GM13977 (cell line): ENCODE results near the gene MSLN.
"Not testable (repeated sequence)": the region's sequence is repeated elsewhere in the genome, so short reads cannot be mapped to it uniquely, and the experiment has no call there.

Experiments used
- DNase-seq: peaks from one replicate; pipeline ENCODE4 v3.0.0; 2012; ENCODE audit warnings: low spot score
- in situ Hi-C: fragments of 300-500 bp; cut with MboI; formaldehyde crosslinking; loops from one replicate; pipeline ENCODE4 v1.12.0; 2022; ENCODE audit warnings: low sequenced_read_pairs, low pct_unique_long_range_greater_than_20kb, mixed read lengths, inconsistent platforms; ENCODE audit not compliant: unreplicated experiment
- TF ChIP-seq, protein P1 (sequence below): IDR thresholded peaks from 2 replicates; pipeline ENCODE4 v1.5.1; 2012; ENCODE audit warnings: mild to moderate bottlenecking, control low read depth; ENCODE audit not compliant: insufficient read depth; ENCODE audit errors: extremely low read depth, missing control alignments

MSLN gene

DNA sequence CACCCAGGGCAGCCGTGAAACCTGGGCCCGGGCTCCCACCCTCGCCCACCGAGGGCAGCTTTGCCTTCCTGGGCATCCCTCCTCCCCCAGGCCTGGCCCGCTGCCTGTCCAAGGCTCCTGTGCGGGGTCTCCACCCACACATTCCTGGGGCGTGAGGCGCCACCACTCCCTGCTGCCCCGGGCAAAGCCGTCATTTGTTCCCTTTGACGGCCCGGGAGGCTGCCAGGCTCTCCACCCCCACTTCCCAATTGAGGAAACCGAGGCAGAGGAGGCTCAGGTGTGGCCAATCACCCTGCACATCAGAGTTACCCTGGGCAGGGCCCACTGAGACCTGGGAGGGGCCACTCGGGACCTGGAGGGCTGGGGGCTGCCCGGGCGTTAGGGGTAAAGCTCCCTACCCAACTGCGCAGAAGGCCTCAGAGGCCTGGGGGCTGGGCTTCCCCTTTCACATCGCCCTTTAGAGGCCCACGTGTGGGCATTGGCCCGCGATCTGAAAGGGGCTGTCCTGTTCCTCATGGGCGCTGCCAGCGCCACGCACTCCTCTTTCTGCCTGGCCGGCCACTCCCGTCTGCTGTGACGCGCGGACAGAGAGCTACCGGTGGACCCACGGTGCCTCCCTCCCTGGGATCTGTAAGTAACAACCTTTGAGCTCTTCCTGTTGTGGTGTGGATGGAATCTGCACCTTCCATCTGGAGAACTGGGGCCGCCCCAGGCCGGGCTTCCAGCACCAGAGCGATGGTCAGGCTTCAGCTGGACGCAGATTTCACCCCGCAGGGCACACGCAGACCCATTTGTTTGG, at the start of gene MSLN:
Gene MSLN (plus strand): TSS at position 190 of the 799 bp plus-strand sequence. CDS start 1,947 bp downstream, outside the sequence.
- in situ Hi-C loops = no loop called here
- TF ChIP-seq, protein P1, sequence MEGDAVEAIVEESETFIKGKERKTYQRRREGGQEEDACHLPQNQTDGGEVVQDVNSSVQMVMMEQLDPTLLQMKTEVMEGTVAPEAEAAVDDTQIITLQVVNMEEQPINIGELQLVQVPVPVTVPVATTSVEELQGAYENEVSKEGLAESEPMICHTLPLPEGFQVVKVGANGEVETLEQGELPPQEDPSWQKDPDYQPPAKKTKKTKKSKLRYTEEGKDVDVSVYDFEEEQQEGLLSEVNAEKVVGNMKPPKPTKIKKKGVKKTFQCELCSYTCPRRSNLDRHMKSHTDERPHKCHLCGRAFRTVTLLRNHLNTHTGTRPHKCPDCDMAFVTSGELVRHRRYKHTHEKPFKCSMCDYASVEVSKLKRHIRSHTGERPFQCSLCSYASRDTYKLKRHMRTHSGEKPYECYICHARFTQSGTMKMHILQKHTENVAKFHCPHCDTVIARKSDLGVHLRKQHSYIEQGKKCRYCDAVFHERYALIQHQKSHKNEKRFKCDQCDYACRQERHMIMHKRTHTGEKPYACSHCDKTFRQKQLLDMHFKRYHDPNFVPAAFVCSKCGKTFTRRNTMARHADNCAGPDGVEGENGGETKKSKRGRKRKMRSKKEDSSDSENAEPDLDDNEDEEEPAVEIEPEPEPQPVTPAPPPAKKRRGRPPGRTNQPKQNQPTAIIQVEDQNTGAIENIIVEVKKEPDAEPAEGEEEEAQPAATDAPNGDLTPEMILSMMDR = no peak

DNA sequence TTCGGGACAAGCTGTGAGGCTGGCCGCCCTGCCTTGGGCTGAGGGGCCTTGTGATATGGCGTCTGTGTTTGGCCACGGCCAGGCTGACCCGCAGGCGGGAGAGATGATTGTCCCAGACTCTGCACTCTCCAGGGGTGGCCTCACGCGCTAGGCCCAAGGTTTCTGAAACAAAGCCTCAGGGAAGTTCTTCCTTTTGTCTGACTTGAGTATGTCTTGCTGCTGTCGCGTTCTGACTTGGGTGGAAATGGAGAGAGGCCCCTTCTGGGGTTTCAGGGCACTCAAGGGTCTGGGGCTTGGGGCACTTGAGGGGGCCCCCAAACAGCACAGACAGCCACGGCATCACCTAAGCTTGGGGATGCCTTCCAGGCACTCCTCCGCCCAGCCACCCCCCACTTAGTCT, 49.5 kb upstream of the MSLN start:
- DNase-seq = no peak
- TF ChIP-seq, protein P1 = no peak
- in situ Hi-C loops = loop anchor here (5.0 kb wide), 1 partner anchor 76 kb away; the partner anchor contains the start of genes CHTF18 and RPUSD1

More for the DNA sequence above, at the start of gene MSLN:
- DNase-seq = no peak

DNA sequence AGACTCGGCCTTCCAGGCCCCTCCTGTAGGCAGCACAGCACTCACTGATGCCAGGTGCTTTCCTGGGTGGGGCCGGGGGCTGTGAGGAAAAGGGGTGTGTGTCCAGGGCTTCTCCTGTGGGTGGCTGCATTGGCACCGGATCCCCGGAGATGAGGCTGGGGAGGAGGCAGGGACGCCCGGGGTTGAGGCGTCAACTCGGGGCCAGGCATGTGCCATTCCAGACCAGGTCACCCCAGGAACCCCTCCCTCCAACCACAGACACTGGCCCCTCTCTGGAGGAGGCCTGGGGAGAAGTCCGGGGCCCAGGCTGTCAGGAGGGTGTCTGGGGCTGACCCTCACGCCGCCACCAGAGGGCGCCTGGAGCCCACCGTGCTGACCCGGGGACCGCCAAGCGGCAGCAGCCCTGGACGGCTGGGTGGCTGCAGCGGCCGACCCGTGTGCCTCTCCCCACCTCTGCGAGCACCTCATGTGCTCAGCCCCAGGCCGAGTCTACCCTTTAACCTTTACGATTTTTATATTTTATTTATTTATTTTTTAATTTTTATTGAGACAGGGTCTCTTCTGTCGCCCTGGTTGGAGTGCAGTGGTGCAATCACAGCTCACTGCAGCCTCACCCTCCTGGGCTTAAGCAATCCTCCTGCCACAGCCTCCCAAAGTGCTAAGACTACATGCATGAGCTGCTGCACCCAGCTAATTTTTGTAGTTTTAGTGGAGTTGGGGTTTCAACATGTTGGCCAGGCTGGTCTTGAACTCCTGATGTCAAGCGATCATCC, 48.8 kb upstream of the MSLN start:
- in situ Hi-C loops = loop anchor here (5.0 kb wide), 1 partner anchor 76 kb away; the partner anchor contains the start of genes CHTF18 and RPUSD1
- peak; percentile 95 for DNase-seq
- TF ChIP-seq, protein P1 = peak; percentile 98

DNA sequence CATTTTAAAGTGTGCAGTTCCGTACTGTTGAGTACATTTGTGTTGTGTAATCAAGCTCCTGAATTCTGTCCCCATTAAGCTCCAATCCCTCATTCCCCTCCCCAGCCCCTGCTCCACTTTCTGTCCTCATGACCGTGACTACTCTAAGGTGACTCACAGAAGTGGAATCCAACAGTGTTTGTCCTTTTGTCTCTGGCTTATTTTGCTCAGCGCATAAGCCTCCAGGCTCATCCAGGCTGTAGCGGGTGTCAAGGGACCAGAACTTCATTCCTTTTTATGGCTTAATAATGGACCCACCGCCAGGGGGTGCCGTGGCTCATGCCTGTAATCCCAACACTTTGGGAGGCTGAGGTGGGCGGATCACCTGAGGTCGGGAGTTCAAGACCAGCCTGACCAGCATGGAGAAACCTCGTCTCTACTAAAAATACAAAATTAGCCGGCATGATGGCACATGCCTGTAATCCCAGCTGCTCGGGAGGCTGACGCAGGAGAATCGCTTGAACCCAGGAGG, 47.7 kb upstream of the MSLN start:
- TF ChIP-seq, protein P1 = peak; percentile 50
- not testable (repeated sequence) for DNase-seq
- in situ Hi-C loops = loop anchor here (5.0 kb wide), 1 partner anchor 75 kb away; the partner anchor contains the start of genes CHTF18 and RPUSD1

DNA sequence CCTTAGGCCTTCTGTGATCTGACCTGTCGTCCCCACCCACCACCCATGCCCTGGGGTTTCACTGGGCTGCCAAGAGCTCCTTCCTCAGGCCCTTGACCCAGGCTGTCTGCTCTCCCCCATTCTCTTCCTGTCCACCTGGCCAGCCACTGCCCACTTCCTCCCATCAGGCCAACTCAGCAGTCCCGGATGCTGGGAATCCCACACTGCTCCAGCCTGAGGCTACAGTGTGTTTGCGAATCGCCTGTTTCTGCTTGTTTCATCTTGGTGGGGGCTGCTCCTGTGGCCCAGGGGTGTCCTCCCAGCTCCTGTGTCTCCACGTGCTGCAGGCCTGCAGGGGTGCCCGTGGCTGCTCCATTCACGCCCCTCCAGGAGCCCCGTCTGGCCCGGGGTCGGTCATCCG, 46.5 kb upstream of the MSLN start:
- in situ Hi-C loops = loop anchor here (5.0 kb wide), 1 partner anchor 73 kb away; the partner anchor contains the start of genes CHTF18 and RPUSD1
- no peak for DNase-seq
- TF ChIP-seq, protein P1 = no peak

DNA sequence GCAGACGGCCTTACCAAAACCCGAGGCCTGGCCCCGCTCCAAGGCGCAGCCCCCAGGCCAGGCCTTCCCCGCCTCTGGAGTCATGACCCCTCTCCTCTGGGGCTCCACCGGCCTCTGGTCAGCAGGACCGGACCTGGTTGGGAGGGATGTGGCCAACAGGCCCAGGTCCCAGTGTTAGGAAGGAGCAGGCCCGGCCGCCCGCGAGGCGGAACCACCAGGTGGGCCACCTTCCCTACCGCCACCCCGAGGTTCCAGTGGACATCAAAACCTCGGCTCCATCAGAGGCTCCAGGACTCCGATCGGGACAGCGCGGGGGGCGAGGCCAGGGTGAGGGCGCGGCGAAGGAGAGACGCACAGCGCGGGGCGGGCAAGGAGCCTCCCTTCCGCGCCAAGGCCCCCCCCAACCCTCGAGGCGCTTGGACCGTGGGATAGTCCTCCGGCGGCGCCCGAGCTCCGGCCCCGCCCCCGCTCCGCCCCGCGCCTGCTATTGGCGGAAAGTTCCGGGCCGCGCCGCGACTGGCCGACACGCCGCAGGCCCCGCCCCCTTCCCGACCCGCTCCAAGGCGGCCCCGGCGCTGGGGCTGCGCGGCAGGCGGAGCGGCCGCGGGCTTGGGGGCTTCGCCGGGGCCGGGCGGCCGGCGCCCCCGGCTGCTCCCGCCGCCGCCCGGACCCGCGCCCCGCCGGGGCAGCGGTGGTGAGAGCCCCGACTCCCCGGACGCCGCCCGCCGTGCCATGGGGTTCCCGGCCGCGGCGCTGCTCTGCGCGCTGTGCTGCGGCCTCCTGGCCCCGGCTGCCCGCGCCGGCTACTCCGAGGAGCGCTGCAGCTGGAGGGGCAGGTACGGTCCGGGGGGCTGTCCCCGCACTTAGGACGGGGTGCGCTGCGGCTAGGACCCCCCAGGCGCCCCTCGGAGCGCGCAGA, 45.7 kb upstream of the MSLN start, which contains the start of gene METRN:
Gene METRN (plus strand): TSS at position 561 of the 919 bp plus-strand sequence. CDS start 172 bp downstream, at position 733.
- in situ Hi-C loops = loop anchor here (5.0 kb wide), 1 partner anchor 72 kb away; the partner anchor contains the start of genes CHTF18 and RPUSD1

More for the DNA sequence above, 45.7 kb upstream of the MSLN start, which contains the start of gene METRN:
- DNase-seq = peak; percentile 98
- TF ChIP-seq, protein P1 = no peak
